GM06990 (cell line): ENCODE results near the gene URAD.
"Not testable (repeated sequence)": the region's sequence is repeated elsewhere in the genome, so short reads cannot be mapped to it uniquely, and the experiment has no call there.

ENCODE experiments used
- DNase-seq: peaks from one replicate; pipeline ENCODE4 v3.0.0-alpha.2; 2011; ENCODE audit not compliant: insufficient read length; ENCODE audit errors: extremely low read depth
- H3K27me3 ChIP-seq: replicated peaks from 2 replicates; pipeline ENCODE4 v1.6.0; 2011; ENCODE audit warnings: low read length; ENCODE audit not compliant: control insufficient read depth, insufficient read depth
- H3K36me3 ChIP-seq: 2 replicates; pipeline ENCODE4 v1.5.1; 2011; ENCODE audit warnings: low read length; ENCODE audit not compliant: control insufficient read depth, insufficient read depth
- H3K4me3 ChIP-seq: replicated peaks from 2 replicates; pipeline ENCODE4 v1.5.1; 2011; ENCODE audit warnings: low read depth, mild to moderate bottlenecking, control low read depth, low read length
- TF ChIP-seq, protein P1 (sequence below): IDR thresholded peaks from 2 replicates; pipeline ENCODE4 v1.5.1; 2011; ENCODE audit warnings: low read length, control low read depth, mild to moderate bottlenecking, inconsistent platforms; ENCODE audit not compliant: insufficient read depth, poor library complexity, severe bottlenecking

URAD gene

DNA sequence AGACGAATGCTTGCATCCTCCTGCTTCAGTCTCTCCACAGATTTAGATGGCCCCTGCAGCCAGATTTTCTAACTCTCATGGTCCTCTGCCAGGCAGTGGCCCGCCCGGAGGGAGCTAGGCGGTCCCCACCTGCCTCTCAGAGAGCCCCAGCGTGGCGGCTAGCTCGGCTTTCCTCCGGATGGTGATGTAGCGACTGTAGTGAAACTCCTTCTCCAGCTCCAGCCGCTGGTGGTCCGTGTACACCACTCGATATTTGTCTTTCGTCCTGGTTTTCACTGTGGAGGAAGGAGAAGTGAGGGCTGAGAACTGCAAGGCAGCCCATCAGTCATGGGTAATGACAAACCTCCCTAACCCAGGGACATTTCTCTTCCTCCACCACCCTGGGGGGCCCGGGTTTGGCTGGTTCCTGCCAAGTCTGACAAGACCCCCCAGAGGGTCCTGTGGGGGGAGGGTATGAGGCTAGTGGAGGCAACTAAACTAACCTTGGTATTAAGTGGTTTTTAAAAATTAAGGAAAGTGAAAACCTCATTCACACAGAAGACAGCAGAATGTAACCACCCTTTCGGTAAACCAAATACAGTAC is 23.7 kb downstream of the URAD start:
- TF ChIP-seq, protein P1, sequence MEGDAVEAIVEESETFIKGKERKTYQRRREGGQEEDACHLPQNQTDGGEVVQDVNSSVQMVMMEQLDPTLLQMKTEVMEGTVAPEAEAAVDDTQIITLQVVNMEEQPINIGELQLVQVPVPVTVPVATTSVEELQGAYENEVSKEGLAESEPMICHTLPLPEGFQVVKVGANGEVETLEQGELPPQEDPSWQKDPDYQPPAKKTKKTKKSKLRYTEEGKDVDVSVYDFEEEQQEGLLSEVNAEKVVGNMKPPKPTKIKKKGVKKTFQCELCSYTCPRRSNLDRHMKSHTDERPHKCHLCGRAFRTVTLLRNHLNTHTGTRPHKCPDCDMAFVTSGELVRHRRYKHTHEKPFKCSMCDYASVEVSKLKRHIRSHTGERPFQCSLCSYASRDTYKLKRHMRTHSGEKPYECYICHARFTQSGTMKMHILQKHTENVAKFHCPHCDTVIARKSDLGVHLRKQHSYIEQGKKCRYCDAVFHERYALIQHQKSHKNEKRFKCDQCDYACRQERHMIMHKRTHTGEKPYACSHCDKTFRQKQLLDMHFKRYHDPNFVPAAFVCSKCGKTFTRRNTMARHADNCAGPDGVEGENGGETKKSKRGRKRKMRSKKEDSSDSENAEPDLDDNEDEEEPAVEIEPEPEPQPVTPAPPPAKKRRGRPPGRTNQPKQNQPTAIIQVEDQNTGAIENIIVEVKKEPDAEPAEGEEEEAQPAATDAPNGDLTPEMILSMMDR = no peak
- Histone ChIP-seq H3K27me3 (peaks cover 2% of the 10 kb centered on the region; the same call in 1 of the 2 replicates), H3K4me3 (no peak overlapping the region), H3K36me3 (no peaks in the 10 kb centered on the region)
- no peak for DNase-seq

DNA sequence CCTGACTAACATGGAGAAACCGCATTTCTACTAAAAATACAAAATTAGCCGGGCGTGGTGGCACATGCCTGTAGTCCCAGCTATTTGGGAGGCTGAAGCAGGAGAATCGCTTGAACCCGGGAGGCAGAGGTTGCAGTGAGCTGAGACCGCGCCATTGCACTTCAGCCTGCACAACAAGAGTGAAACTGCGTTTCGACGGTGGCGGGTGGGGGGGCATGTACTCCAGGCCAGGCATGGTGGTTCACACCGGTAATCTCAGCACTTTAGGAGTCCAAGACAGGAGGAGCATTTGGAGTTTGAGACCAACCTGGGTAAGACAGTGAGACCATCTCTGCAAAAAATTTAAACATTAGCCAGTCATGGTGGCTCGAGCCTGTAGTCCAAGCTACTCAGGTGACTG is 24.3 kb downstream of the URAD start:
- not testable (repeated sequence) for H3K27me3 ChIP-seq, H3K4me3 ChIP-seq, DNase-seq, H3K36me3 ChIP-seq

DNA sequence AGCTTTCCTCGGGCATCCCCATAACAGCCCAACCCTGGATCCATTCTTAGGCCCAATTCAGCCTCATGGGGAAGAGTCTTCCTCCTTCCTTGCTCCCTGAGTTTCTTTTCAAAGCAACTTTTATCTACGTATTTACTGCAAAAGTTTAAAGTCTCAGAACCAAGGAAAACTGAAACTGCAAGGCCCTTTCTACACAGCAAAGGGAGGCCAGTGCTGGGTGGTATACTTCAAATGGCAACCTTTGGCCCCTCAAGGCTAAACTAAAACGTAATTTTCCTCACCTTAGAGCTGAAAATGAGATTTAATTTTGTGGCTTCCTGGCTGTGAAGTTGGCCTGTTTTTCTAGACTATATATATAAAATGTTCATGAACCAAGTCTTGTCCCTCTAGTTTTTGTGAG is 25.0 kb downstream of the URAD start:
- TF ChIP-seq, protein P1 = no peak

DNA sequence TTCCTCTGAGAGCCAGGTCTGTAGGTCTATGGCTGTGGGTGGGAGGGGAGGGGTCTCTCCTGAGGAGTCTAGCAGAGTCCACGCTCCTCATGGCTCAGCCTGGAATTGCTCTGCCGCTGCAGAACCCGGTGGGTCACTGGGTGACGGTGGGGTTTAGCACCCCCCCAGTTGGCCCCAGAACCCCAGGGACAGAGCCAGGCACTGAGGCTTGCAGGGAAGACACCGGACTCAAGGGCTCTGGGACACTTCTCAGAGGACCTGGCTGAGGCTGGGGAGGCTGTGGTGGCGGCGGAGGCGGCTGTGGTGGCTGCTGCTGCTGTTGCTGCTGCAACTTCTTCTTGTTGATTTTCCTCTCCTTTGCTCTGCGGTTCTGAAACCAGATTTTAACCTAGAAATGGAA is 25.5 kb downstream of the URAD start:
- no peak for DNase-seq
- TF ChIP-seq, protein P1 = no peak
- Histone ChIP-seq H3K4me3 (no peak overlapping the region), H3K36me3 (no peaks in the 10 kb centered on the region), H3K27me3 (peaks cover 2% of the 10 kb centered on the region; the same call in 1 of the 2 replicates)

More for the DNA sequence above, 25.0 kb downstream of the URAD start:
- no peaks in the 10 kb centered on the region for H3K36me3 ChIP-seq
- H3K27me3 ChIP-seq = peaks cover 2% of the 10 kb centered on the region; the same call in 1 of the 2 replicates
- DNase-seq = no peak
- no peak overlapping the region for H3K4me3 ChIP-seq

DNA sequence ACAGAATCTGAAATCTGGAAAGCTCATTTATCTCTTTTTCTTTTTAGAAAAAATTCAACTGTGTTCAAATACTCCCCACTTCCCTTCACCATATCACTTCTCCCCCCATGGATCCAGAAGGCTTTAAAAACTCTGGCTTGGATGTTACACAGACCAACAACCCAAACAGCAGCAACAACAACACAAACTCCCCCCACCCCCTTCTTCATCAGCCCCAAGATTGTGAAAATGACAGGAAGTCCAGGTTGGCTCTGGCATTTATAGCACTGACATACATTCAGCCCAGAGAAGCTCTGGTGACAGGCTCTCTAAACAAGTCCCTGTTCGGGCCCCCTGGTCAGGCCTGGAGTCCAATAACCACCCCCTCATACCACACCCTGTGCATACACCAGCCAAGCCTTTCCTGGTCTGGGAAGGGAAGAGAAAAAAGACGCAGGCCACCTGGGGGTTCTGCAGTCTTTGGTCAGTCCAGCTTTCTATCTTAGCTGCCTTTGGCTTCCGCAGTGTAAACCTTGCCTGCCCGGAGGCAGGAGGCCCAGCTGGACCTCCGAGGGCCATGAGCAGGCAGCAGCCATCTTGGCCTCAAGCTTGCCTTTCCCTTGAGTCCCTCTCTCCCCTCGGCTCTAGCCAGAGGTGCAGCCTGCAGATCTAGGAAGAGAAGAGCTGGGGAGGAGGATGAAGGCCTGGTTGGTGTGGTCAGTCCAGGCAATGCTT is 26.2 kb downstream of the URAD start:
- Histone ChIP-seq H3K36me3 (no peaks in the 10 kb centered on the region), H3K4me3 (no peak overlapping the region), H3K27me3 (peaks cover 2% of the 10 kb centered on the region; the same call in 1 of the 2 replicates)
- DNase-seq = no peak
- TF ChIP-seq, protein P1 = no peak

DNA sequence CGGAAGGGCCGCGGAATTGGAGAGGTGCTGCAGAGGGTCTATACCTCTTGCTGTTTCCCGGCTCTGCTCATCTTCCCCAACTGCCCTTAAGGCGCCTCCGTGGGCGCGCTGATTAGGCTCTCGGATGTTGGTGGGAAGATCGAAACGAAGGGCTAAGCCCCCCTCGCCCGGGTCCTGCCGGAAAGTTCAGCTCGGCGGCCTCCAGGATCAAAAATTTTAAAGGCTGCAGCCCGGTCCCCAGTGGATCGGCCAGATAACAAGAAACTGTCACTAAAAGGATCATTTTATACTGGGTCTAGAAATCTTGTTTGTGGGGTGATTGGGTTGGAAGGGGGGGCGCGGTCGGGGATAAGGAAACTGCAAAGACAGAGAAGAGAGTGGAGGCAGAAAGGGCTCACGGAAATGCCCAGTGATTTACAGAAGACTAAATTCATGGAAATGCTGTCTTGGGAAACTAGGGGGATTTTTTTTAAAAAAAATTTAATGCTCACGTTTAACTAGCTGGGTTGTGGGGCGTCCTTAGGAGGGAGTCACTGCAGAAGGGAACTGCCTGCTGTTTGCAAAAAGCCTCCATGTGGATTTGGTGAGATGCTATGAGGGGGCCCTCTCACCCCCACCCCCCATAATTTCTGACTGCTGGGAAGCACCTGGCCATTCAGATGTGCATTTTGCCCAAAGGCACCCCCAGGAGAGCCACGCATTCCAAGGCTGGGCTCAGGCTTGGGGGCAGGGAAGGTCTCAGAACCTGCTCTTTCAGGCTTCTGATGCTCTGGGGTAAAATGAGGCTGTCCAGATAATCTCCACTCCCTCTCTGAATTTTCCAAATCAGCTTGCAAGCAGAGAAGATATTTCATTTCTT is 27.0 kb downstream of the URAD start:
- no peak for DNase-seq
- Histone ChIP-seq H3K4me3 (no peak overlapping the region), H3K27me3 (peaks cover 2% of the 10 kb centered on the region; the same call in 1 of the 2 replicates), H3K36me3 (no peaks in the 10 kb centered on the region)
- TF ChIP-seq, protein P1 = no peak
